GM18868 (cell line): ENCODE data around the gene SDF4.

Experiments
- ATAC-seq: cut with Tn5 transposase; IDR thresholded peaks from one replicate; pipeline ENCODE4 v1.9.1; 2021; ENCODE audit warnings: mild to moderate bottlenecking, moderate library complexity; ENCODE audit not compliant: unreplicated experiment

Gene SDF4

DNA sequence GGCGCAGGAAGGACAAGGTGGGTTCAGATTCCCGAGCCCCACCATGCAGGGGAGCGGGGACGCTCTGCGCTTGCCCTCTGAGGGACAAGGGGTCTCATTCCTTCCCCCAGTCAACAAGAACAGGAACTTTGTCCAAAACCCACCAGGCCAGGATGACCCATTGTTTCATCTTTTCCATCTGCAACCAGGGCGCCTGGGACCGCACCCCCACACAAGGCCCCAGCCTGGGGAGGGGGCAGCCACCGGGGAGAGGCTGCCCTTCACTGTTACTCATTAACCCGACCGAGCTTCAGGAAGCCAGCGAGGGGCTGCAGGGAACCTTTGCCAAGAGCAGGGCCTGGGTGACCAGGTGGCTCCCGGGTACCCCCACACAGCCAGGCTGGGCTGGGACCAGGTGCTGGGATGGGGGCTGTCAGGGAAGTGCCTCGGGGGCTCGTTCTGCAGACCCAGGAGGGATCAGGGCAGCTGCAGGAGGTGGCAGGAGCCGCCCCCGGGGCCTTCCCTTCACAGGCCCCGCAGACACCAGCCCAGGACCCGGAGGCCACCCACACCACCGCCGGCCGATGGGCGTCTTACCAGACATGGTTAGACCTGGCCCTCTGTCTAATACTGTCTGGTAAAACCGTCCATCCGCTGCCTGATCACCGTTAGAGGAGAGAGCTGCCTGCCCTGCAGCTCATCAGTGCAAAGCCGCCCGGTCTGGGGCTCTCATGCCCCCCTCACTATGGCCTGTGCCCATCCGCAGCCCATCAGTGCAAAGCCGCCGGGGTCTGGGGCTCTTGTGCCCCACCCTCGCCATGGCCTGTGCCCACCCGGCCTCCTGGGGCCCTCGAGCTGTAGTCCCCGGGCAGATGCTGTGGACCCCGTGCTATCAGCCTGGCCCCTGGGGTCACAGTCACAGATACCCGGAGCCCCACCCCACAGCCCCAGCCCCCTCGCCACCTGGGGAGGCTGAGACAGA lies 63.1 kb downstream of the SDF4 start:
- ATAC-seq = no peak

- ATAC-seq = no peak
These were observed 63.9 kb downstream of the SDF4 start for GRCh38 chr1:1167841-1168450.

- no peak for ATAC-seq
These were observed 64.4 kb downstream of the SDF4 start for GRCh38 chr1:1167398-1167821.
